Measurements from ENCODE around the gene SLC17A1. TPM values are rescaled to one million over a fixed set of nuclear protein-coding genes. Genes with fewer than 3 reads are reported as not detected.

Gene SLC17A1
- total and polyA plus RNA-seq, 10 of the 15 experiments (the other 5 are each of a cell fraction or from before 2014, with no cell fraction given) = not detected

- no peaks in the 10 kb centered on the region for H3K9me3 ChIP-seq (replicated peaks; ENCODE audit: control insufficient read depth, insufficient read depth, low read length)
- H3K27ac ChIP-seq (ENCODE audit: control insufficient read depth, insufficient read depth) = no peak overlapping the region
- FAIRE-seq (no peak), ATAC-seq (no peak), DNase-seq (ENCODE audit: low read depth, low spot score) (no peak)
- ChIA-PET SMC1A (ENCODE audit: uncharacterized antibody, unreplicated experiment) (interaction anchor here (1.4 kb wide), 1 partner anchor 13 kb away, joined by 5 read pairs; no protein-coding TSS in a partner anchor), CTCF (interaction anchor here (2.0 kb wide), 1 partner anchor 45 kb away, joined by 5 read pairs; no protein-coding TSS in a partner anchor), POLR2A (no interaction called here), RAD21 (ENCODE audit: unreplicated experiment) (no interaction called here)
- TF ChIP-seq NFXL1 (IDR thresholded peaks at IDR 0.05; ENCODE audit: borderline replicate concordance) = no peak
- TF ChIP-seq CBX3 (IDR thresholded peaks at IDR 0.05; ENCODE audit: borderline replicate concordance, low read depth) = no peak
- no peak for TF ChIP-seq WRNIP1 (IDR thresholded peaks at IDR 0.05; ENCODE audit: borderline replicate concordance, low read depth, low read length)
- no peak for TF ChIP-seq CBX5 (IDR thresholded peaks at IDR 0.05; ENCODE audit: low read depth)
- no peak for TF ChIP-seq TCF3 (IDR thresholded peaks at IDR 0.05; ENCODE audit: borderline replicate concordance, insufficient read depth, low read depth, low read length)
- TF ChIP-seq E4F1 (IDR thresholded peaks at IDR 0.05; ENCODE audit: borderline replicate concordance, partially characterized antibody) = no peak
- no peak for TF ChIP-seq SMAD5 (IDR thresholded peaks at IDR 0.05; ENCODE audit: low read depth)
- no peak for TF ChIP-seq MEF2B (IDR thresholded peaks at IDR 0.05; ENCODE audit: partially characterized antibody, poor library complexity, severe bottlenecking)
- no peak for TF ChIP-seq ZNF207 (IDR thresholded peaks at IDR 0.05; ENCODE audit: borderline replicate concordance)
- no peak for TF ChIP-seq ZBTB4 (CRISPR knock-in tag; IDR thresholded peaks at IDR 0.05)
- TF ChIP-seq CHD4 (IDR thresholded peaks at IDR 0.05) = no peak
- no peak for TF ChIP-seq ATF2 (IDR thresholded peaks at IDR 0.05; ENCODE audit: low read length)
- no peak for TF ChIP-seq RUNX3 (IDR thresholded peaks at IDR 0.05; ENCODE audit: low read length)
- TF ChIP-seq YBX1 (IDR thresholded peaks at IDR 0.05) = no peak
- TF ChIP-seq TCF12 (IDR thresholded peaks at IDR 0.05; ENCODE audit: low read depth, low read length) = no peak
- no peak for TF ChIP-seq NFIC (IDR thresholded peaks at IDR 0.05; ENCODE audit: low read depth, low read length)
- no peak for TF ChIP-seq DPF2 (IDR thresholded peaks at IDR 0.05)
- no peak for TF ChIP-seq USF2 (IDR thresholded peaks at IDR 0.05; ENCODE audit: borderline replicate concordance, low read depth, low read length)
- no peaks in the 10 kb centered on the region for H3K36me3 ChIP-seq (ENCODE audit: control insufficient read depth in 2 of 2, insufficient read depth in 2 of 2, low read length in 1 of 2)
- WGBS (ENCODE audit: insufficient coverage, insufficient replicate concordance, low lambda C conversion rate, missing lambda C conversion rate) = 19% methylated on average over 2 of the region's 2 CpGs
- H3K4me3 ChIP-seq = no peak overlapping the region
- H3K9ac ChIP-seq (ENCODE audit: control insufficient read depth, insufficient read depth, low read length) = no peak overlapping the region
- no peak overlapping the region for H2AFZ ChIP-seq (ENCODE audit: control insufficient read depth, low read depth, low read length)
- no peaks in the 10 kb centered on the region for H3K79me2 ChIP-seq (ENCODE audit: control insufficient read depth, insufficient read depth, low read length)
- BruUV-seq (replicated peaks) = no TSS peak
- H4K20me1 ChIP-seq (ENCODE audit: control insufficient read depth, insufficient read depth) = no peaks in the 10 kb centered on the region
- intact Hi-C loops (cut with micrococcal nuclease; ENCODE audit: unreplicated experiment) = no loop called here
- in situ Hi-C loops (cut with MboI) = no loop called here
- peaks cover 0 to 2% of the 10 kb centered on the region in 2 experiments; a peak in 1 of 4 replicates for H3K27me3 ChIP-seq (replicated peaks in 1 of 2; ENCODE audit: control insufficient read depth in 2 of 2, insufficient read depth in 2 of 2, low read length in 1 of 2)
- no peak overlapping the region for H3K4me2 ChIP-seq (ENCODE audit: control insufficient read depth, insufficient read depth)
- no peaks in the 10 kb centered on the region for H3K4me1 ChIP-seq (ENCODE audit: control insufficient read depth, insufficient read depth, low read length)
Observed at GRCh38 chr6:25764611-25765010, 67.2 kb downstream of the SLC17A1 start.

Measured in GM12878 (cell line).